Stimulated activated CD4-positive, alpha-beta T cell treated with anti-CD3 and anti-CD28 coated beads, Interleukin-12 subunit alpha, Interleukin-12 subunit beta, amount 100 ng/mL, for 24 hours (primary cell): Measurements from ENCODE around the gene EPHA8.

Source experiments
- DNase-seq, 2 experiments: peaks; one replicate each; pipeline ENCODE4 v3.0.0-alpha.2; 2020; ENCODE audit warnings: low read depth in 2 of 2

The EPHA8 gene

DNA sequence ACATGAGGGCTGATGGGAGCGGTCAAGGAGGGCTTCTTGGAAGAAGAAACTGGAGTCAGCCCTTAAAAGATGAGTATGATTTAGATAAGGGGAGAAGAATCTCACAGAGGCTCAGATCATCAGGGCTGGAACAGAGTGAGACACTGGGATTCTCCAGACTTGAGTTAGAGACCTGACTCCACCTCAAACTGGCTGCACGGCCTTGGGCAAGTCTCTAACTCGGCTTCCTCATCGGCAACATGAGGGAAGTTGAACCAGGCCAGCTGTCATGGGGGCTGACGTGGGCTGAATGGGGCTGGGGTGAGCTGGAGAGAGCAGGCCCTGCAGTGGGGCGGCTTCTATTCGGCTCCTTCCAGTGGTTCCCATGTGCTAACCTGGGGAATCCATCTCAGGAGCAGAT is 82.6 kb downstream of the EPHA8 start:
- no peak for DNase-seq

DNA sequence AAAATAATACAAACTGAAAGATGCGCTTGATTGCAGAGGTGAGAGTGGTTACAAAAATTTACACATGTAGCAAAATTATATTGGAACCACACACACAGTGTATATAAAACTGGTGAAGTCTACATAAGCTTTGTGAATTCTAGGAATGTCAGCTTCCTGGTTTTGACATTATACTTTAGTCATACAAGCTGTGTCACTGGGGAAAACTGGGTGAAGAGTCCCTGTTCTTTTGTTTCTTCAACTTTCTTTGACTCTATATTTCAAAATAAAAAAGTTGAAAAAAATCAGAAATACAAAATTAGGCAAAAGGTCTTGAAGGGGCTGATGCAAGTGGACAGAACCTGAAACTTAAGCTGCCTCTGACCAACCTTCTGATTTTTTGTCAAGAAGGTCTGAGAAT is 83.1 kb downstream of the EPHA8 start:
- no peak for DNase-seq

DNA sequence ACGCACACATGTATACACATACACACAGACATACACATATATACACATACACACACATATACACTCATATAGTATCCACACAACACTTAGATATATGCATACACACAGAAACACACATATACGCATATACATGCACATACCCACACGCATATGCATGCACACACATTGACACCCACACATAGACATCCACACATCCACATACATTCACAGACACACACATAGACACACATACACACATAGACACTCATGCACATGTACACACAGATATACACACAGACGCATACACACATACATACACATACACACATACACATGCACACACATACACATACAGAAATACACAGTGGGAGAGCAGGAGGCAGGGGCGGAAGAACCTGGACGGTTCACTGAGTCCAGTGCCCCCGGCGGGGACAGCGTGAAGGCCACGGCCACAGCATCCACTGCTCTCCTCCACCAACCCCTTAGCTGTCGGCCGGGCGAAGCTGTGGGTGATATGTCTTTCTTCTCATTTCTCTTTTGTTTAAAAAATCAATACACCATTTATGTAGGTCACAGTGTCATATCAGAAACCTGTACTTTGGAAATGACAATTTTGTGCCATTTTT is 86.9 kb downstream of the EPHA8 start:
- no peak for DNase-seq

- DNase-seq, result no peak
Observed at GRCh38 chr1:22651941-22652856, 88.9 kb downstream of the EPHA8 start.

- no peak for DNase-seq
Observed at GRCh38 chr1:22652881-22653316, 89.6 kb downstream of the EPHA8 start, which contains the start of gene C1QB. TSS of gene C1QB (plus strand) at chr1:22653236. CDS start at chr1:22659463, 6,227 bp downstream.
